Left ventricle myocardium inferior (tissue), 1 donor: Measurements from ENCODE around the gene NPB. TPM values are rescaled to one million over a fixed set of nuclear protein-coding genes. Genes with fewer than 3 reads are reported as not detected.
A peak's percentile ranks its signal among the peaks of the same experiment; 100 is the strongest.

Source experiments
- DNase-seq: peaks from one replicate; pipeline ENCODE4 v3.0.0-alpha.2; 2020
- H3K27ac ChIP-seq: fragments of 200-600 bp; replicated peaks from 2 replicates; pipeline ENCODE4 v1.8.0; 2021
- H3K27me3 ChIP-seq: fragments of 200-600 bp; 2 replicates; pipeline ENCODE4 v1.8.0; 2021; ENCODE audit warnings: low read depth
- H3K36me3 ChIP-seq: fragments of 200-600 bp; 2 replicates; pipeline ENCODE4 v1.8.0; 2021
- H3K4me1 ChIP-seq: fragments of 200-600 bp; 2 replicates; pipeline ENCODE4 v1.8.0; 2021
- H3K4me3 ChIP-seq: fragments of 200-600 bp; 2 replicates; pipeline ENCODE4 v1.8.0; 2021; ENCODE audit warnings: mild to moderate bottlenecking, moderate library complexity
- H3K9me3 ChIP-seq: fragments of 200-600 bp; replicated peaks from 2 replicates; pipeline ENCODE4 v1.8.0; 2021
- CTCF ChIP-seq: fragments of 200-600 bp; IDR thresholded peaks from 2 replicates; pipeline ENCODE4 v1.8.0; 2021; ENCODE audit warnings: antibody characterized with exemption, mild to moderate bottlenecking, borderline replicate concordance
- intact Hi-C: fragments of 100-400 bp; cut with micrococcal nuclease; formaldehyde crosslinking; loops from one replicate; pipeline ENCODE4 v1.11.0; 2022
- total RNA-seq: library from RNA; stranded (reverse); fragmentation: NEBNext Ultra II Directional; extraction: Animal tissue kit (Norgen Biotek cat#: 25700); gene quantifications from one replicate; pipeline ENCODE4 v1.2.1, GENCODE V29; 2021
- donor health status: DM: no; HTN: yes; CAD: no; lungs with severe emphysema.

The NPB gene
- total RNA-seq, 1 donor from 2014 or later = 0.19 TPM

GRCh38 chr17:81910840-81911276 lies 8.8 kb downstream of the NPB start:
- H3K27ac ChIP-seq = peak overlapping the region; percentile 79
- intact Hi-C loops = no loop called here

GRCh38 chr17:81911277-81911961 lies 9.4 kb downstream of the NPB start, which contains the start of gene PCYT2:
Gene PCYT2, minus strand, starts transcription at chr17:81911399. Its CDS starts 44 bp downstream, at chr17:81911355.
- Histone ChIP-seq H3K36me3 (peaks cover 42% of the 10 kb centered on the region), H3K27ac (peak within 1 kb of the TSS; percentile 79), H3K9me3 (no peaks in the 10 kb centered on the region), H3K4me3 (peak within 1 kb of the TSS; percentile 93), H3K27me3 (no peaks in the 10 kb centered on the region), H3K4me1 (peaks cover 30% of the 10 kb centered on the region)
- intact Hi-C loops = no loop called here
- peak; percentile 11 for TF ChIP-seq CTCF
- peak; percentile 91 for DNase-seq

More at GRCh38 chr17:81910840-81911276, 8.8 kb downstream of the NPB start:
- Histone ChIP-seq H3K27me3 (no peaks in the 10 kb centered on the region), H3K4me3 (peak overlapping the region; percentile 93), H3K9me3 (no peaks in the 10 kb centered on the region), H3K36me3 (peaks cover 47% of the 10 kb centered on the region), H3K4me1 (peaks cover 24% of the 10 kb centered on the region)
- no peak for DNase-seq
- TF ChIP-seq CTCF = no peak

- no peak for TF ChIP-seq CTCF
- no peaks in the 10 kb centered on the region for H3K9me3 ChIP-seq
- peaks cover 40% of the 10 kb centered on the region for H3K36me3 ChIP-seq
- peak overlapping the region; percentile 66 for H3K27ac ChIP-seq
- no peaks in the 10 kb centered on the region for H3K27me3 ChIP-seq
- no peak for DNase-seq
- H3K4me1 ChIP-seq = peaks cover 36% of the 10 kb centered on the region
- peak overlapping the region; percentile 93 for H3K4me3 ChIP-seq
- intact Hi-C loops = no loop called here
Observed at GRCh38 chr17:81911969-81912368, 9.9 kb downstream of the NPB start.

GRCh38 chr17:81912441-81913309 lies 10.6 kb downstream of the NPB start:
- no peak for TF ChIP-seq CTCF
- no peak for DNase-seq
- Histone ChIP-seq H3K9me3 (no peaks in the 10 kb centered on the region), H3K27ac (no peak overlapping the region), H3K4me3 (no peak overlapping the region), H3K36me3 (peaks cover 40% of the 10 kb centered on the region), H3K4me1 (peaks cover 43% of the 10 kb centered on the region), H3K27me3 (no peaks in the 10 kb centered on the region)
- intact Hi-C loops = no loop called here

GRCh38 chr17:81913394-81914102 lies 11.5 kb downstream of the NPB start:
- H3K4me1 ChIP-seq = peaks cover 51% of the 10 kb centered on the region
- no peak overlapping the region for H3K4me3 ChIP-seq
- no peaks in the 10 kb centered on the region for H3K9me3 ChIP-seq
- H3K27me3 ChIP-seq = no peaks in the 10 kb centered on the region
- no peak for TF ChIP-seq CTCF
- H3K27ac ChIP-seq = no peak overlapping the region
- no peak for DNase-seq
- peaks cover 40% of the 10 kb centered on the region for H3K36me3 ChIP-seq
- intact Hi-C loops = no loop called here
